HepG2 (cell line): ENCODE results near the gene MAGEA8.
"Not testable (repeated sequence)": the region's sequence is repeated elsewhere in the genome, so short reads cannot be mapped to it uniquely, and the experiment has no call there.

ENCODE experiments used
- KAT7 ChIP-seq: IDR thresholded peaks from 2 replicates; pipeline ENCODE4 v1.6.1; 2018; ENCODE audit warnings: borderline replicate concordance, missing compliant biosample characterization
- NCOA2 ChIP-seq: sonication (generic); formaldehyde crosslinking; IDR thresholded peaks from 2 replicates; pipeline ENCODE4 v1.8.0; 2022; ENCODE audit warnings: inconsistent platforms
- ZNF335 ChIP-seq: sonication (generic); formaldehyde crosslinking; IDR thresholded peaks from 2 replicates; pipeline ENCODE4 v1.4.0; 2020; ENCODE audit warnings: missing genetic modification reagents
- ZNF496 ChIP-seq: sonication (generic); formaldehyde crosslinking; IDR thresholded peaks from 2 replicates; pipeline ENCODE4 v1.8.1; 2023; ENCODE audit warnings: mild to moderate bottlenecking, moderate library complexity, missing genetic modification reagents; ENCODE audit not compliant: insufficient replicate concordance
- ZNF644 ChIP-seq: IDR thresholded peaks from 2 replicates; pipeline ENCODE4 v1.6.1; 2016; ENCODE audit warnings: low read depth
- ZNF850 ChIP-seq: sonication (generic); formaldehyde crosslinking; conservative IDR thresholded peaks from 2 replicates; pipeline ENCODE4 v1.9.0; 2021; ENCODE audit warnings: mild to moderate bottlenecking, missing genetic modification reagents
- TF ChIP-seq, protein P1 (sequence below): sonication (generic); IDR thresholded peaks from 2 replicates; pipeline ENCODE4 v1.6.1; 2016; ENCODE audit warnings: low read depth, borderline replicate concordance
- TF ChIP-seq, protein P2 (sequence below): sonication (generic); formaldehyde crosslinking; IDR thresholded peaks from 2 replicates; pipeline ENCODE4 v1.4.0; 2020; ENCODE audit warnings: missing genetic modification reagents
- TF ChIP-seq, protein P3 (sequence below): sonication (generic); formaldehyde crosslinking; IDR thresholded peaks from 2 replicates; pipeline ENCODE4 v1.4.0; 2020; ENCODE audit warnings: missing genetic modification reagents, borderline replicate concordance
- TF ChIP-seq, protein P4 (sequence below): sonication (generic); formaldehyde crosslinking; IDR thresholded peaks from 2 replicates; pipeline ENCODE4 v1.4.0; 2020; ENCODE audit warnings: missing genetic modification reagents
- TF ChIP-seq, protein P5 (sequence below): sonication (generic); formaldehyde crosslinking; IDR thresholded peaks from 2 replicates; pipeline ENCODE4 v1.8.1; 2023; ENCODE audit warnings: missing genetic modification reagents, inconsistent platforms, borderline replicate concordance
- TF ChIP-seq, protein P6 (sequence below): sonication (generic); formaldehyde crosslinking; IDR thresholded peaks from 2 replicates; pipeline ENCODE4 v1.4.0; 2020; ENCODE audit warnings: mild to moderate bottlenecking, missing genetic modification reagents

DNA sequence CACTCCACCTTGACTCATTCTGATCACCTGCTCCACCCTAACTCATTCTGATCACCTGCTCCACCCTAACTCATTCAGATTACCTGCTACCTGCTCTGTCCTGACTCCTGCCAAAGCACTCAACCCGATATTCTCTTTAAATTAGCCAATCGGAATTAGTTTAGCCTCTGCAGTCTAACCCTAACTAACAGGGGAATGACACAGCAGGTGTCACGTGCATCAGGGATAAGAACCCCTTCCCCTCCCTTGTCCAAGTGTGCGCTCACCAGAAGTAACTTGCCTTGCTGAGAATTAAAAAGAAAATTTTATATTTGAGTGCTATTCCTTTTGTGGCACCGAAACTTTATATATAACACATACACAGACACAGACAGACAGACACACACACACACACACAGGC lies 44.3 kb upstream of the MAGEA8 start:
- TF ChIP-seq KAT7 (CRISPR knock-in tag); ZNF850; ZNF496; ZNF644; NCOA2; ZNF335: not testable (repeated sequence)
- TF ChIP-seq, protein P1, sequence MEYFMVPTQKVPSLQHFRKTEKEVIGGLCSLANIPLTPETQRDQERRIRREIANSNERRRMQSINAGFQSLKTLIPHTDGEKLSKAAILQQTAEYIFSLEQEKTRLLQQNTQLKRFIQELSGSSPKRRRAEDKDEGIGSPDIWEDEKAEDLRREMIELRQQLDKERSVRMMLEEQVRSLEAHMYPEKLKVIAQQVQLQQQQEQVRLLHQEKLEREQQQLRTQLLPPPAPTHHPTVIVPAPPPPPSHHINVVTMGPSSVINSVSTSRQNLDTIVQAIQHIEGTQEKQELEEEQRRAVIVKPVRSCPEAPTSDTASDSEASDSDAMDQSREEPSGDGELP: not testable (repeated sequence)
- TF ChIP-seq, protein P2, sequence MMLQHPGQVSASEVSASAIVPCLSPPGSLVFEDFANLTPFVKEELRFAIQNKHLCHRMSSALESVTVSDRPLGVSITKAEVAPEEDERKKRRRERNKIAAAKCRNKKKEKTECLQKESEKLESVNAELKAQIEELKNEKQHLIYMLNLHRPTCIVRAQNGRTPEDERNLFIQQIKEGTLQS (CRISPR knock-in tag): not testable (repeated sequence)
- TF ChIP-seq, protein P3, sequence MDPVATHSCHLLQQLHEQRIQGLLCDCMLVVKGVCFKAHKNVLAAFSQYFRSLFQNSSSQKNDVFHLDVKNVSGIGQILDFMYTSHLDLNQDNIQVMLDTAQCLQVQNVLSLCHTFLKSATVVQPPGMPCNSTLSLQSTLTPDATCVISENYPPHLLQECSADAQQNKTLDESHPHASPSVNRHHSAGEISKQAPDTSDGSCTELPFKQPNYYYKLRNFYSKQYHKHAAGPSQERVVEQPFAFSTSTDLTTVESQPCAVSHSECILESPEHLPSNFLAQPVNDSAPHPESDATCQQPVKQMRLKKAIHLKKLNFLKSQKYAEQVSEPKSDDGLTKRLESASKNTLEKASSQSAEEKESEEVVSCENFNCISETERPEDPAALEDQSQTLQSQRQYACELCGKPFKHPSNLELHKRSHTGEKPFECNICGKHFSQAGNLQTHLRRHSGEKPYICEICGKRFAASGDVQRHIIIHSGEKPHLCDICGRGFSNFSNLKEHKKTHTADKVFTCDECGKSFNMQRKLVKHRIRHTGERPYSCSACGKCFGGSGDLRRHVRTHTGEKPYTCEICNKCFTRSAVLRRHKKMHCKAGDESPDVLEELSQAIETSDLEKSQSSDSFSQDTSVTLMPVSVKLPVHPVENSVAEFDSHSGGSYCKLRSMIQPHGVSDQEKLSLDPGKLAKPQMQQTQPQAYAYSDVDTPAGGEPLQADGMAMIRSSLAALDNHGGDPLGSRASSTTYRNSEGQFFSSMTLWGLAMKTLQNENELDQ (CRISPR knock-in tag): not testable (repeated sequence)
- TF ChIP-seq, protein P4, sequence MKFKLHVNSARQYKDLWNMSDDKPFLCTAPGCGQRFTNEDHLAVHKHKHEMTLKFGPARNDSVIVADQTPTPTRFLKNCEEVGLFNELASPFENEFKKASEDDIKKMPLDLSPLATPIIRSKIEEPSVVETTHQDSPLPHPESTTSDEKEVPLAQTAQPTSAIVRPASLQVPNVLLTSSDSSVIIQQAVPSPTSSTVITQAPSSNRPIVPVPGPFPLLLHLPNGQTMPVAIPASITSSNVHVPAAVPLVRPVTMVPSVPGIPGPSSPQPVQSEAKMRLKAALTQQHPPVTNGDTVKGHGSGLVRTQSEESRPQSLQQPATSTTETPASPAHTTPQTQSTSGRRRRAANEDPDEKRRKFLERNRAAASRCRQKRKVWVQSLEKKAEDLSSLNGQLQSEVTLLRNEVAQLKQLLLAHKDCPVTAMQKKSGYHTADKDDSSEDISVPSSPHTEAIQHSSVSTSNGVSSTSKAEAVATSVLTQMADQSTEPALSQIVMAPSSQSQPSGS (CRISPR knock-in tag): not testable (repeated sequence)
- TF ChIP-seq, protein P5, sequence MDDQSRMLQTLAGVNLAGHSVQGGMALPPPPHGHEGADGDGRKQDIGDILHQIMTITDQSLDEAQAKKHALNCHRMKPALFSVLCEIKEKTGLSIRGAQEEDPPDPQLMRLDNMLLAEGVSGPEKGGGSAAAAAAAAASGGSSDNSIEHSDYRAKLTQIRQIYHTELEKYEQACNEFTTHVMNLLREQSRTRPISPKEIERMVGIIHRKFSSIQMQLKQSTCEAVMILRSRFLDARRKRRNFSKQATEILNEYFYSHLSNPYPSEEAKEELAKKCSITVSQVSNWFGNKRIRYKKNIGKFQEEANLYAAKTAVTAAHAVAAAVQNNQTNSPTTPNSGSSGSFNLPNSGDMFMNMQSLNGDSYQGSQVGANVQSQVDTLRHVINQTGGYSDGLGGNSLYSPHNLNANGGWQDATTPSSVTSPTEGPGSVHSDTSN (CRISPR knock-in tag): not testable (repeated sequence)
- TF ChIP-seq, protein P6, sequence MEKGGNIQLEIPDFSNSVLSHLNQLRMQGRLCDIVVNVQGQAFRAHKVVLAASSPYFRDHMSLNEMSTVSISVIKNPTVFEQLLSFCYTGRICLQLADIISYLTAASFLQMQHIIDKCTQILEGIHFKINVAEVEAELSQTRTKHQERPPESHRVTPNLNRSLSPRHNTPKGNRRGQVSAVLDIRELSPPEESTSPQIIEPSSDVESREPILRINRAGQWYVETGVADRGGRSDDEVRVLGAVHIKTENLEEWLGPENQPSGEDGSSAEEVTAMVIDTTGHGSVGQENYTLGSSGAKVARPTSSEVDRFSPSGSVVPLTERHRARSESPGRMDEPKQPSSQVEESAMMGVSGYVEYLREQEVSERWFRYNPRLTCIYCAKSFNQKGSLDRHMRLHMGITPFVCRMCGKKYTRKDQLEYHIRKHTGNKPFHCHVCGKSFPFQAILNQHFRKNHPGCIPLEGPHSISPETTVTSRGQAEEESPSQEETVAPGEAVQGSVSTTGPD: not testable (repeated sequence)
